Stimulated activated naive CD8-positive, alpha-beta T cell treated with anti-CD3 and anti-CD28 coated beads, Interleukin-15, Interleukin-2, amounts not matched to agents 100 ng/mL and 50 ng/mL, for 24 hours (primary cell): Measurements from ENCODE around the gene CRISPLD2.

Source experiments
- H3K27ac Mint-ChIP-seq: one replicate; pipeline ENCODE4 v1.8.0; 2021; ENCODE audit warnings: mild to moderate bottlenecking, mixed read lengths
- H3K27me3 Mint-ChIP-seq: one replicate; pipeline ENCODE4 v1.8.0; 2021; ENCODE audit warnings: mixed read lengths
- H3K36me3 Mint-ChIP-seq: one replicate; pipeline ENCODE4 v1.8.0; 2021; ENCODE audit warnings: low read depth, mixed read lengths
- H3K4me1 Mint-ChIP-seq: one replicate; pipeline ENCODE4 v1.8.0; 2021; ENCODE audit warnings: low read depth, mixed read lengths
- H3K4me3 Mint-ChIP-seq: one replicate; pipeline ENCODE4 v1.8.0; 2021; ENCODE audit warnings: mild to moderate bottlenecking, mixed read lengths
- H3K9me3 Mint-ChIP-seq: one replicate; pipeline ENCODE4 v1.8.0; 2021; ENCODE audit warnings: mixed read lengths

CRISPLD2 gene

GRCh38 chr16:84950906-84951305 lies 131.1 kb downstream of the CRISPLD2 start:
- H3K36me3 Mint-ChIP-seq: no peaks in the 10 kb centered on the region
- no peaks in the 10 kb centered on the region for H3K27me3 Mint-ChIP-seq
- no peaks in the 10 kb centered on the region for H3K4me1 Mint-ChIP-seq
- H3K4me3 Mint-ChIP-seq: no peak overlapping the region
- no peaks in the 10 kb centered on the region for H3K9me3 Mint-ChIP-seq
- H3K27ac Mint-ChIP-seq: no peak overlapping the region

DNA sequence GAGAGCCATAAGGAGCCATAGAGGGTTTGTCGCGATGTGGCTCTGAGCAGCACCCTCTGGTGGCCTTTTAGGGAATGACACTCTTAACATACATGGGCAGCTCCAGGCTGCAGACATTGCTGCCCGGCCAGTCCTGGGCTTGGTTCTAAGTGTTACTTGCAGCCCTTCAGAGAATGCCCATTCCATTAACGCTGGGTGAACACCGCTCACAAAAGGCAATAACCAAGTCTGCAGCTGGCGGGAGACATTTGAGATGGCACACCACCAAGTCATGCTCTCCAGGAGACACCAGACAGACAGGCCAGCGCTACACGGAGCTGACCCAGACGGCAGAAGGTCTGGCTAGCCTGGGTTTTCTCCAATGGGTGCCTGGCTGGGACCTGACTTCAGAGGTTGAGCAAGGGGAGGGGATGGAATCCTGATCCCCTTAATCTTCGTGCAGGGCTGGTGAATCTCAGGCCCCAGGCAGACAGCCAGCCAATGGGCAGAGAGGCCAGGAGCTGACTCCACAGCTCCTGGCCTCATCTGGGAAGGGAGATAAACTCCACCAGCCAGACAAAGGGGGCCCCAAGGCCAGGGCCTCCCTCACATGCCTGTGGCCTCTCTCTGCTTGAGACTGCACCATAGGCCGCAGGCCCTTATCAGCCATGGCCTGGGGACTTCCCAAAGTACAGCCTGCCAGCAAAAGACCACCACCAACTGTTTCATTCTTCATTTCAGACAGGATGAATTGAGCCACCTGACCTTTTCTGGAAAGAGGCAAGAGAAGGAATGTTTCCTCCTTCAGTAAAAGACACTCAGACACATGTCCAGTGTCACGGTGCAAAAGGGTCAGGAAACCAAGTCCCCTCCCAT lies 132.8 kb downstream of the CRISPLD2 start:
- Mint-ChIP-seq H3K9me3 (no peaks in the 10 kb centered on the region), H3K27me3 (no peaks in the 10 kb centered on the region), H3K4me1 (no peaks in the 10 kb centered on the region), H3K4me3 (no peak overlapping the region), H3K36me3 (no peaks in the 10 kb centered on the region), H3K27ac (no peak overlapping the region)

DNA sequence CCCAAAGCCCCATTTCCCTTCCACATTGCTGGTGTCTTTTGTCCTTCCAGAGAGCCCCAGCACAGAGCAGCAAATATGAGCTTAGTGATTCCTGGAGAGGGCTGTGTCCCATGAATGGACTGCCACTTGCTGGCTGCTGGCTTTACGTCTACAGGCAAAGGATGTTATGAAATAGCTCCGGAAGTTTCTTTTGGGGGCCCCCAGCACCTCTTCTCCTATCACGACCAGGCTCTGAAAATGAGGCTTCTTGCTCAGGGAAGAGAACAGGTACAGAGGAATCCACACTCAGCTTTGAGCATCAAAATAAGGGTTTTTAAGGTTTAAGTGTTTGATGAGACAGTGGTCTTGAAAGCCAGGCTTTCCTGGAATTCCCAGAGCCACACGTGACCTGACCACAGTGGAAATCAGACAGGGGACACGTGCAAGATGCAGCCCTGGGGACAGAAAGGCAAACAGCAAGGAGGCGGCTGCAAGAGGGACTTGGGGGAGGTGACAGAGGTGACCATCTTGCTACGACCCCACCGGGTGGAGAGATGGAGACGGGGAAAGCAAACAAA lies 133.5 kb downstream of the CRISPLD2 start:
- H3K27me3 Mint-ChIP-seq: no peaks in the 10 kb centered on the region
- no peak overlapping the region for H3K4me3 Mint-ChIP-seq
- H3K4me1 Mint-ChIP-seq: no peaks in the 10 kb centered on the region
- H3K9me3 Mint-ChIP-seq: no peaks in the 10 kb centered on the region
- H3K27ac Mint-ChIP-seq: no peak overlapping the region
- no peaks in the 10 kb centered on the region for H3K36me3 Mint-ChIP-seq

DNA sequence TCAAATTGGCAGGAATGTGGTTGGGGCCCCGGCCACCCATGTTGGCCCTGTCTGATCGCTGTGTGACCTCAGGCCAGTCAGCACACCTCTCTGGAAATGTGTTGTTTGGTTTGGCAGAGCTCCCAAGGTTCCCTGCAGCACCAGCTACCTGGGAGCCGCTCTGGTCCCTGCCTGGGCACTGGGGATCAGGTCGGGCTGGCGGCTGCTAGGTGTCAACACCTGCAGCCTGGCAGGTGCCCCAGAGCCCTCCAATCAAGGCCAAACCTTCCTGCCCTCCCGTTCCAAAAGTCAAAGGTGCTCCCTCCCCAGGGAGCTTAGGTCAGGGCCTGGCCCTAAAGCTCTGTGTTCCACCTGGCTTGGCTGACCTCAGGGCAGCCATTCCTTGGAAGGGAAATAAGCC lies 135.6 kb downstream of the CRISPLD2 start:
- Mint-ChIP-seq H3K27ac (no peak overlapping the region), H3K27me3 (no peaks in the 10 kb centered on the region), H3K4me3 (no peak overlapping the region), H3K4me1 (no peaks in the 10 kb centered on the region), H3K9me3 (no peaks in the 10 kb centered on the region), H3K36me3 (no peaks in the 10 kb centered on the region)

DNA sequence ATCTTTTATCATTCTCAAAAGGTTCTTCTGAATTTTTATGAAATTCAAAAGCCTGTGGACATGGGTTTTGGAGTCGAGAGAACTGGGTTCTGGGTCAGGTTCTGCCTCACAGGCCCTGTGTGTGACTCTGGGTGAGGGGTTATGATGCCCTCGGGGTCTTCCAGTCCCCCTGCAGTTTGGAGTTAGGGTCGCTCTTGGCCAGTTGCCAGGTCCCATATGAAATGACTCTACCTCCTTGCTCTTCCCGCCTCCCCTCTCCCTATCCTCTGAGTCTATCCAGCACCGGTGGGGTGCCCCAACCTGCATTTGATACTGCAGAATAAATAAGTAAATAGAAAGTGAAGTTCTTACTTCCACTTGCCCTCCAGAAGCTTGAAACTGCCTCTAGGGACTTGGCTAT lies 137.4 kb downstream of the CRISPLD2 start:
- H3K27ac Mint-ChIP-seq: no peak overlapping the region
- no peak overlapping the region for H3K4me3 Mint-ChIP-seq
- H3K4me1 Mint-ChIP-seq: no peaks in the 10 kb centered on the region
- H3K27me3 Mint-ChIP-seq: no peaks in the 10 kb centered on the region
- H3K36me3 Mint-ChIP-seq: no peaks in the 10 kb centered on the region
- H3K9me3 Mint-ChIP-seq: no peaks in the 10 kb centered on the region

DNA sequence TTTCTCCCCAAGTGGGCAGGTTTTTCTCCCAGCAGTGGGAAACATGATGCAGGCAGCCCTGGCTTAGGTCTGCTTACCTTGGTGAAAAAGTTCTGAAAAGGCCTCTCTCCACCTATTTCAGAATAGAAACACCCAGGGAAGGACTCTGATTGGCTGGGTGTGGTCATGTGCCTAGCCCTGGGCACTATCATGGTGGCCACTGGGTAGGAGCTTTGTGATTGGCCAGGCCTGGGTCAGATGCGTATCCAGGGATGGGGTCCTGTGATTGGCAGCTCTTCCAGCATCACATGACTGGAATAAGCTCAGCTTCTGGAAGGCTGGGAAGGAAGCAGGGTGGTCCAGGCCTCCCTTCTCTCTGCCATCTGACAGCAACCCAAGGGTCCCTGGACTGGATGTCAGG lies 138.0 kb downstream of the CRISPLD2 start:
- no peak overlapping the region for H3K27ac Mint-ChIP-seq
- no peak overlapping the region for H3K4me3 Mint-ChIP-seq
- H3K4me1 Mint-ChIP-seq: no peaks in the 10 kb centered on the region
- H3K27me3 Mint-ChIP-seq: no peaks in the 10 kb centered on the region
- H3K36me3 Mint-ChIP-seq: no peaks in the 10 kb centered on the region
- no peaks in the 10 kb centered on the region for H3K9me3 Mint-ChIP-seq
